WI38 (cell line): ENCODE results near the gene BANP.

ENCODE experiments used
- H3K4me3 ChIP-seq: 2 replicates; pipeline ENCODE4 v1.5.1; 2011; ENCODE audit warnings: low read depth, mild to moderate bottlenecking, control low read depth, low read length
- TF ChIP-seq, protein P1 (sequence below): IDR thresholded peaks from 2 replicates; pipeline ENCODE4 v1.5.1; 2012; ENCODE audit warnings: low read depth, mild to moderate bottlenecking, control low read depth, low read length

Gene BANP

DNA sequence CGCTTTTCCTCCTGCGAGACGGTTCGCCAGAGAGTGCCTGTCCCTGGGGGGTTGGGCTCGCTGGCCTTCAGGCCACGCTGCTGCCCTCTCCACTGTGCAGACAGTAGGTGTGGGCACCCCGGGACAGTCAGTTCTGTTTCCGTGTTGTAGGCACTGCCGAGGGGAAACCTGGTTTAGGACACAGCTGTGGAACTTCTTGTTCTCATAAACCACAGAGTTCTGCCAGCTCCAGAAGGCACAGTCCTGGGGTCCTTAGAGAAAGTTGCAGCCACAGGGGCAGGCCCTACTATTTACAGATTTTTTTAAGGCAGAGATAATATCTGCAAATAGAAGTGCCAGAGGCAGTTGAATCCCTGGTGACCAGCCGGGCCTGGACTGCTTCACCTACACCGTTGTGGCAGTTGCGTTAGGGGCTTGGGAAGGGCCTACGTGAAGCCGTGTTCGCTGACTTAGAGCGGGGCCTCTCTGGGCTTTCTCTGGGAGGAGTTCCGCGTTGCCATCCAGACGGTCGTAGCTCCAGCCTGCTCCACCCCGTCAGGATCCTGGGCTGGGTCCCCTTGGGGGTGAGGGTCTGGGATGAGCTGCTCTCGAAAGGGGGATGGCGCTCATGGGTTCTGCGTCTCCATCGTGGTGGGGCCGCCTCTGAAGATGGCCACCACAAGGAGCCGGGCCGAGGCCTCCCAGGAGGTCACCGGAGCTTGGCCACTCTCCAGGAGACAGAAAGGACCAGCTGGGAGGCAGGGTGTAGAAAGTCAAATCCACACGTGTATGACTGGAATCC, 126.3 kb downstream of the BANP start:
- no peak overlapping the region for H3K4me3 ChIP-seq
- TF ChIP-seq, protein P1, sequence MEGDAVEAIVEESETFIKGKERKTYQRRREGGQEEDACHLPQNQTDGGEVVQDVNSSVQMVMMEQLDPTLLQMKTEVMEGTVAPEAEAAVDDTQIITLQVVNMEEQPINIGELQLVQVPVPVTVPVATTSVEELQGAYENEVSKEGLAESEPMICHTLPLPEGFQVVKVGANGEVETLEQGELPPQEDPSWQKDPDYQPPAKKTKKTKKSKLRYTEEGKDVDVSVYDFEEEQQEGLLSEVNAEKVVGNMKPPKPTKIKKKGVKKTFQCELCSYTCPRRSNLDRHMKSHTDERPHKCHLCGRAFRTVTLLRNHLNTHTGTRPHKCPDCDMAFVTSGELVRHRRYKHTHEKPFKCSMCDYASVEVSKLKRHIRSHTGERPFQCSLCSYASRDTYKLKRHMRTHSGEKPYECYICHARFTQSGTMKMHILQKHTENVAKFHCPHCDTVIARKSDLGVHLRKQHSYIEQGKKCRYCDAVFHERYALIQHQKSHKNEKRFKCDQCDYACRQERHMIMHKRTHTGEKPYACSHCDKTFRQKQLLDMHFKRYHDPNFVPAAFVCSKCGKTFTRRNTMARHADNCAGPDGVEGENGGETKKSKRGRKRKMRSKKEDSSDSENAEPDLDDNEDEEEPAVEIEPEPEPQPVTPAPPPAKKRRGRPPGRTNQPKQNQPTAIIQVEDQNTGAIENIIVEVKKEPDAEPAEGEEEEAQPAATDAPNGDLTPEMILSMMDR, result no peak

DNA sequence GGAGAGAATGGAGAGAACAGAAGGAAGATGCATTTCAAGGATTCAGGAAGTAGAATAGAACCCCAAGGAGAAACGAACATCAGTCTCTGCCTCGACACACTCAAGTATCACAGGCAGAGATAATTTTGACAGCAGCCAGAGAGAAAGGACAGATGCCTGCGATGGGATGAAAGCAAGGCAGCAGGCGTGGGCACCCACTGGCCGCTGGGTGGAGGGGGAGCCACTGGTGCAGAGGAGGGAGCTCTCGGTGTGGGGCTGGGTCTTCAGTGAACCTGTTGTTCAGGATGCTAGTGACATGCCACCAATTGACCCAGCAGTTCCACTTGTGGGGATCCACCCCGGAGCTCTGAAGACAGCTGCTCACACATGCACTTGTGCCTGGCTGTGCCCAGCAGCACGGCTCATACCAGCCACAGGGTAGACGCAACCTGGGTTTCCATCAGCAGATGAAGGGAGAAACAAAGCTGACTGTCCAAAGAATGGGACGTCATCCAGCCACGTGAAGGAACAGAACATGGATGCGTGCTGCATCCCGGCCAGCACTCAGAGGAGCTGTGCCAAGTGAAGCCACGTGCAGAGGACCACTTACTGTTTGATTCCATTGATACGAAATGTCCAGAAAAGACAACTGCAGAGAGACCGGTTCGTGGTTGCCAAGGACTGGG, 127.0 kb downstream of the BANP start:
- no peak overlapping the region for H3K4me3 ChIP-seq

DNA sequence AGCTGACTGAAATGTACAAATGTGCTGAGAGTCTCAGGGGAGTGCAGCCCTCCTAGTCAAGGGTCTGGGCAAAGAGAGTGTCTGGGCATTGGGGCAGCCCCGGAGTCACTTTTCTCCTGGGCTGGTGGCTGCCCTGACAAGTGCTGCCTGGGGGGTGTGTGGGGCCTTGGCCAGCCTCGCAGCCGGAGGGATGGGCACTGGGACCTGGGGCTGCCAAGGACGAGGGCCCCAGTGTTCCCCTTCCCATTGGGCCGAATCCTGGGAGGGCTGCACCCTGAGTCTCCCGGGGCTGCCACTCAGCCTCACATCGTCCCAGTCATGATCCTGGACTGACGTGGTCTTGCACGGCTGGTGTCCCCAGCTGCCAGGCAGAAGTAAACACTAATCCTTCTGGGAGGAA, 132.3 kb downstream of the BANP start:
- H3K4me3 ChIP-seq, result no peak overlapping the region
- TF ChIP-seq, protein P1, result no peak

More for the DNA sequence above, 127.0 kb downstream of the BANP start:
- TF ChIP-seq, protein P1, result no peak

DNA sequence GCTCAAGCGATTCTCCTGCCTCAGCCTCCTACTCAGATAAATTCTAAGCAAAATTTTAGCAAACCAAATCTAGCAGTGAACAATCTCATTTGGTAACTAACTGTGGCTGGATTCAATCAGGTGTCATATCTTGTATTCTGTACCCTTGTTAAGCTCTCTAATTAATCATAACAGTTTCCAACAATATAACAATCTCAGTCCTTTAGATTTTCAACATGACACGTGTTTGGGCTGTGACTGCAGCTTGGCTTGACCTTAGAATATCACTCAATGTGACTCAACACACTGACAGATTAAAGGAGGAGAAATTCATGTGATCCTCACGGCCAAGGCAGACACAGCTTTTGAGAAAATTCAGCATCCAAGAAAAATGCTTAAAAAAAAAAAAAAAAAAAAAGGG, 133.6 kb downstream of the BANP start:
- TF ChIP-seq, protein P1, result no peak
- no peak overlapping the region for H3K4me3 ChIP-seq

DNA sequence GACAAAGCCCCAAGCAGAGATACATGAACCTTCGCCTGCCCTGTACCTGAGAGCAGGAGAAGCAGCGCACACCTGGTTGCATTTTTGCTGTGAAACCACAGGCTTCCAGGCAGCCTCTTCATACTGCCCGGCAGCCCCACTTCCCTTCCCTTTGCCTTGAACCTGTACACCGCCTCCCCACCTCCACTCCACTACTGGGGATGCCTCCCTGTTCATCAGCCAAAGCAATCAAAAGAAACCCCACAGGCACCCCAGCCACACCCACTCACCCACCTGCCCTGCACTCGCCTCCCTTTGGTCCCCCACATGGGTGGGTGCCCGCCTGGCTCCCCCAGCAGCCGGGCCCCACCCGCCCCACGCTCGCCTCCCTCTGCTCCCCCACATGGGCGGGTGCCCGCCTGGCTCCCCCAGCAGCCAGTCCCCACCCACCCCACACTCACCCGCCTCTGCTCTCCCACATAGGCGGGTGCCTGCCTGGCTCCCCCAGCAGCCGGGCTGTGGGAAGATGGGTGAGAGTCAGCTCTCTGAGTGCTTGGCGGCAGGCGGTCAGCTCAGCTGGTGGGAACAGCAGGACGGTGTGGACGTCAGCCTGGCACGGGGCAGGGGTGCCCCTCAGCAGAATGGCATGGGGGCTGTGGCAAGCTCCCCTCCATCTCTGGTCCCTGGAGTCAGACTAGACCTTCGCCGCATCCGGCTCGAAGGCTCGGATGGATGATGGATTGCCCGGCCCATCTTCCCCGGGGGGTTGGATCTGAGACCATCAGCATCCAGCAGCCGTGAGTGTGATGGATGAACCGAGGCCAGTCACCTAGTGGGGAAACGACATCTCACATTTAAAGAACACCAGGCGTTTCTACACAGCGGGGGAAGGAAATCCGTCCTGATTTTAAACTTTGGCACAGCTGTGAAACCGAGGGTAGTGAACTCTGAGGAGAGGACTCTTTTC, 135.6 kb downstream of the BANP start:
- TF ChIP-seq, protein P1, result no peak
- H3K4me3 ChIP-seq, result no peak overlapping the region

DNA sequence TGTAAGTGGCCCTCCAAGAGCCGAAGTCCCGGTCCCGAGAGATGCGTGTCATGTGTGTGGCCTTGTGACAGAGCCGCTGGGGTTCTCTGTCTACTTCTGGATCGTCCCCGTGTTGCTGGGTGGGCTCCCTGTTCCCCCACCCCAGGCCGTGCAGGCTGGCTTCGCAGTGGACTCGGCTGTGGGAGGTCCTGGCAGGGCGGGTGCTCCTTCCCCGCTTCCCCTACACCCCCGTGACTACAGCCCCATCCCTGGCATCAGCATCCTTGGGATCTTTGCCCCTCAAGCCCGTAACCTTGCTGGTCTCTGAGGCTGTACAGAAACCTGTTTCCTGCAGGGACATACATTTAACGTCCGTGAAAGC, 136.3 kb downstream of the BANP start:
- TF ChIP-seq, protein P1, result no peak
- H3K4me3 ChIP-seq, result no peak overlapping the region
